OCI-LY1 (cell line): ENCODE data around the gene CASQ1.

ENCODE experiments used
- CTCF ChIP-seq: fragments of 200-600 bp; sonication (generic), shearing (Covaris generic); IDR thresholded peaks from 2 replicates; pipeline ENCODE4 v1.5.1; 2017; ENCODE audit warnings: mild to moderate bottlenecking, antibody characterized with exemption, low read length, moderate library complexity, mixed read lengths
- EZH2 ChIP-seq: fragments of 200-600 bp; sonication (generic), shearing (Covaris generic); IDR thresholded peaks from 2 replicates; pipeline ENCODE4 v1.8.0; 2017; ENCODE audit warnings: borderline replicate concordance, mixed run types, mild to moderate bottlenecking, antibody characterized with exemption, low read length, moderate library complexity, mixed read lengths

GRCh38 chr1:160156361-160156760 lies 34.0 kb upstream of the CASQ1 start:
- no peak for TF ChIP-seq CTCF
- TF ChIP-seq EZH2, result no peak
